DMS79 (cell line): ENCODE results near the gene MYO18A.
"Not testable (repeated sequence)": the region's sequence is repeated elsewhere in the genome, so short reads cannot be mapped to it uniquely, and the experiment has no call there.

Source experiments
- DNase-seq: peaks from one replicate; lab custom pipeline; 2025; lab: John Stamatoyannopoulos, UW

Gene MYO18A

DNA sequence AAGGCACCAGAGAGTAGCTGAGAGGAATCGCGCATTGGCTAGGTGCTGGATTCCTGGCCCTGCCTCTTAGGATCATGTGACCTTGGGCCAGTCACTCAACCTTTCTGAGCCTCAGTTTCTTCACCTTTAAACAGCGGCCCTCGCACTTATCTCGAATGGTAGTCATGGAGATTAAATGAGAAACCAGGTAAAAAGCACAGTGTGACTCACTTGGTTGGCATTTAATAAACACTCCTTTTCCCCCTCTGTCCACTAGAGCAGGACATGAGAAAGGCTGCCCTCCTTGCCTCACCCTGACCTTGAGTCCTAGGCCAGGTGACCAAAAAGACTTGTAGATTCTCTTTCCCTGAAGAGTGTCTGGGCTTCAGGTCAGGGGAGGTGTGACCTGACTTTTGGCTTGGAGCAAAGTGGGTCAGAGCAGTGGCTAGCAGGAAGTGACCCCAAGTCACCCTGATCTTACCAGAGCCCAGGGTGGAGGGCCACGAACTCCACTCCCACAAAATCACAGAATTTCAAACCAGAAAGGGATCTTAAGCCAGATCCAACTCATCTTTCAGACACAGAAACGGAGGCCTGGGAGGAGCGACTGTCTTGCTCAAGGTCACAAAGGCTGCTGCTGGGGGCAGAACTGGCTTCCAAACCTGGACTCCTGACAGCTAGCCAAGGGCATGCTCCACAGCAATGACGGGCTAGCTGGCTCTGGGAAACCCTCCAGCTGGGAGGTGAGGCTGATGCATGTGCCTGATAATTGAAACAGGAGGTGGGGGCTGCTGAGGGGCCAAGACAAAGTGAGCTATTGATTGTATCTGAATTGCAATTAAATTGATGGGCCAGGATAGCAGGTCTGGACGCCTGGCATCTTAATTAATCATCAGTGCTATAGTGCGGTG lies 72.0 kb downstream of the MYO18A start:
- no peak for DNase-seq

DNA sequence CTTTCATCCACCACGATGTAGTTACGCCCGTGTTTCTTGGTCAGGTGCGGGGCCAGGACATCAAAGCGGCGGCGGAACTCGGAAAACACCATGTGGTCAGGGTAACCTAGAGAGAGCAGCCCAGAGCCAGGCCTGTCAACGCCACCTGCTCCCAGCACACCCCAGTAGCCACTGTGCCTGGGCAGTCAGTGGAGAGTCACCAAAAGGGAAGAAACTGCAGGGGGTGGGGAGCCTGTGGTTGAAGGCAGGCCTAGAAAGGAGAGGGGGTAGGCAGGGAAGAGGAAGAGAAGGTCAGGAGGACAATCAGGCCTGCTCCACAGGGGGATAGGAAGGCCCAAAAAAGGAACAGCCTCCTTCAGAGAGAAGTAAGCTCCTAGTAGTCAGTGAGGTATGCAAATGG lies 73.1 kb downstream of the MYO18A start:
- no peak for DNase-seq

DNA sequence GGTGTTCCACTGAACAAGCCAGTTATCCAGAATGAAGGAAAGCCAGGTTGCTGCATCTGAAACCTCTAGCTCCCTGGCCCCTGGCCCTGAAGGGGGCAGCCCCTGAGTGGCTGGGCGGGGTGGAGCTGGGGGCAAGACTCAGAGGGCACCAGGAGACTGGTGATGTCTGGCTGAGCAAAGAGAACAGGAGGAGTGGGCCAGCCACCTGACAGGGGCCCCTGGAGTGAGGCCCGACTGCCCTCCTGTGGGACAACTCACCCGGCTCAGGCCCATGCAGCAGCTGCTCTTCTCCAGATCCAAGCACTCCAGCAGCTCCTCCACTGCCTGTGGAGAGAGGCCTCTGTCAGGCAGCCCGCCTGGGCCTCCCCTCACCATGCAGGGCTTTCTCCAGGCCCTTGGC lies 76.9 kb downstream of the MYO18A start:
- DNase-seq = no peak

DNA sequence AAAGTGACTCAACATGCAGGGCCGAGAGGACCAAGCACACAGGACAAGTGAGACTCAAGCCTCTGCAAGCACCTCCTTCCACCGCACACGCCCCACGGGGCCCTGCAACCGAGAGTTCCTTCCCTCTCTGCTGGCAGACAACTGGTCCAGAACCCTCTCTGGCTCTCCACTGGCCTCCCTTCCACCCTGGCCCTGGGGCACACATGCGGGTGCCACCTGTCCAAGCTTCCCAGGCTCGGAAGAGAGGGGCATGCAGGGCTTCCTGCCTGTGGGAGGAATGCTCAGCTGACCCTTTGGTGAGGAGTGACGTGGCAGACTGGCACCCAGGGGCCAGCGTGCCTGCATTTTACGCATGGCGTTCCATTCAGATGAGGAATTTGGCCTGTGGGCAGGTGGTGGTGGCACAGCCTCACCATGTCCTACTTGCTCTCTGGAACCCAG lies 77.4 kb downstream of the MYO18A start:
- DNase-seq = no peak

DNA sequence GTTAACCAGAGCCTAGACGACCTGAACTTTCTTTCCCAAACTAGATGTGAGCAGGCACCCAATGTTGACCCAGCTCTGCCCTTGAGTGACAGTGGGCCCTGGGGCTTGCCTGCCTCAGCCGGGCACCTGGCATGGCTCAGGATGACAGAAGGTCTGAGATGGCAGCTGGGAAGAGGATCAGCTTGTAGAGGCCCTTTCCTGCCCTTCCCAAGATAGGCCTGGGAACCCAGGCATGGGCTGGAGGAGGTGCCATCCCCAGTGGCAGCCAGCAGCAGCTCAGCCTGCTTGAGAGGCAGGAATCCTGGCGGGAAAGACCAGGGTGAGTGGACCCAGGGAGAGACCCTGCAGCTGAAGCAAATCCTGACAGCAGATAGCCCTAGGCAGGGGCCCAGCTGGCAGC lies 78.2 kb downstream of the MYO18A start:
- no peak for DNase-seq

DNA sequence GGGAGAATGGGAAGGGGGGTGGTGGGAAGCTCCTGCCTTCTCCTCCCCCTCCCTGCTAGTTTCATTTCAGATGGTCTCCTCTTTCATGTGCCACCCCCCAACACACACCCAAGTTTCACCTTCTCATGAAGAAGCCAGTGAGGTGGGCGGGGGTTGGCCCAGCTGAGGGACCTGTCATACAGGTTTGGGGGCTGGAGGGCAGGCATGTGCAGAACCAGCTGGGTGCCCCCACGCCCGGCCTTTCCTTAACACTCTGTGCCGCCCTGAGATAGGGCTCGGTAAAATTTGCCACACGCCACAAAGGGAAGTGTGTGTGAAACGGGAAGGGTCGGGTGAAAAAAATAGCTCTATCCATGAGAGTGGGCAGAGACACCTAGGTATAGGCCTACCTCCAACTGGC lies 79.9 kb downstream of the MYO18A start:
- no peak for DNase-seq

DNA sequence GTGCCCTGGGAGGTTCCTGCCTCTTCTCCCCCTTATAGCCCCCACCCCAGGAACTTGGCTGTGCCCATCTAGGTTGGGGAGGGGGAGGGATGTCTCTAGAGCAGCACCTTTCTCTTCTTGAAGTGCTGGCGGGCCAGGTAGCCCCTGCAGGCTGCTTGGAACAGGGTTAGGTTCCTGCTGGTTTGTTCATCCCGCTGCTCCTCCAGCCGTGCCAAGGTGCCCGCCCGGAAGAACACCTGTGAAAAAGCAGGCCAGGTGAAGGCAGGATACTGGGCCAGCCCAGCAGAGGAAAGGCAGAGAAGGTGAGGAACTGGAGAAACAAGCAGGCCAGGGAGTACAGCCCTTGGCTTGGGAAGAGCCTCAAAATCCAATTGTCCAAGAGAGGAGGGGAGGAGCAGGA lies 80.7 kb downstream of the MYO18A start:
- DNase-seq = no peak

DNA sequence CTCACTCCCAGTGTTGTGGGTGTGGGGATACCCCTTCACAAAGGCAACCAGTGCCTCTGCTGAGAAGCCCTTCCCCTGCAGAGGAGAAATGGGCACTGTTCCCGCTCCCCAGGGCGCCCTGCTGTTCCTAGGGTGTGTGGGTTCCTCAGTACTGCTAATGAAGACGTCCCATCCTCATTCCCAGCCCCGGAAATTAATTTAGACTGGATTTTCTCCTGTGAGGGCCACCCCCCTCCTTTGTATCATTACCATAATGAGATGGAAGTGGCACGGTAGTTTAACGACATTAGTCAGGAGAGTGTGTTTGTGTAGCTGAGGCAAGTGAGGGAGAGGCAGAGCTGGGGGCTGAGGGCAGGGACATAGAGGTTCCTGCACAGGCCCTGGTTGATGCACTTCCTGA lies 84.1 kb downstream of the MYO18A start:
- no peak for DNase-seq

DNA sequence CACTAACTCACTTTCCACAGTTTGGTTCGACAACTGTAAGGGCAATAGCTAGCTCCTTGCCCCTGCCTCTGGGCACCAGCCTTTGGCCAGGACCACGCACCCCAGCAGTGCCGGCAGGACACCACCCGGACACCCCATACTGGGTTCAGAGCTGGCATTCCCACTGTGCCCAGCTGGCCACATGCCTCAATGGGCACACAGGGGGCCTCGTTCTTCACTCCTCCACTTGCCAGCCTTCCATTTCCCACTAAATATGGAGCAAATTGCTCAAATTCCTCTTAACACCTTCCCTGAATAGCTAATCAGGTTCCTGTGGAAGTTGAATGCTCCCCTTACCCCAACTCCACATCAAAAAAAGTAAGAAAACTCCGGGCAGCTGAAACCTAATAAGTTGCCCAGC lies 84.8 kb downstream of the MYO18A start:
- DNase-seq = no peak

DNA sequence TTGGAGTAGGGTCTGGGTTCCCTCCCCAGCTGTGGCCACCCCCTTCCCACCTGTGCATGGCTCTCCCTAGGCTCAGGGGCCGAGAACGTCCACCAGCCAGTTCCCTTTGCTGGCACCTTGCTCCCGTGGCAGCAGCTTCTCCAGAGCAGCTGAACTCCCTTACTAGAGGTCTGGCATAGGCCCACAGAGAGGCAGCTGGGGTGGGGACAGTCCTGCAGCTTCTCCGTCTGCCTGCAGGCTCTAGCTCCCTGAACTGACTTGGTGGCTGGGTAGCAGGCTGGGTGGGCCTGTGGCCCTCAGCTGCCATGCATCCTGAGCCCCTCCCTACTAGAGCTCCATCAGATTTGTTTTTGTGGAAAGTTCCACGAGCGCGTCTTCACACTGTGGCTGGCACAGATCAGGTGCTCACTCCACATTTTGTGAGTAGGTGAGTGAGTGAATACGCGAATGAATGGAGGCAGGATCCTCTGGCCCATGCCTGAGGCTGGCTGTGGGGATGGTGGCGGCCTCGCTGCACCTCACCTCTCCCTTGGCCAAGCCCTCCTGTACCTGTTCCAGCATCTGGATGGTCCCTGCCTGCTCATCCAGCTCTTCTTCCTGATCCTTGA lies 86.0 kb downstream of the MYO18A start:
- no peak for DNase-seq

DNA sequence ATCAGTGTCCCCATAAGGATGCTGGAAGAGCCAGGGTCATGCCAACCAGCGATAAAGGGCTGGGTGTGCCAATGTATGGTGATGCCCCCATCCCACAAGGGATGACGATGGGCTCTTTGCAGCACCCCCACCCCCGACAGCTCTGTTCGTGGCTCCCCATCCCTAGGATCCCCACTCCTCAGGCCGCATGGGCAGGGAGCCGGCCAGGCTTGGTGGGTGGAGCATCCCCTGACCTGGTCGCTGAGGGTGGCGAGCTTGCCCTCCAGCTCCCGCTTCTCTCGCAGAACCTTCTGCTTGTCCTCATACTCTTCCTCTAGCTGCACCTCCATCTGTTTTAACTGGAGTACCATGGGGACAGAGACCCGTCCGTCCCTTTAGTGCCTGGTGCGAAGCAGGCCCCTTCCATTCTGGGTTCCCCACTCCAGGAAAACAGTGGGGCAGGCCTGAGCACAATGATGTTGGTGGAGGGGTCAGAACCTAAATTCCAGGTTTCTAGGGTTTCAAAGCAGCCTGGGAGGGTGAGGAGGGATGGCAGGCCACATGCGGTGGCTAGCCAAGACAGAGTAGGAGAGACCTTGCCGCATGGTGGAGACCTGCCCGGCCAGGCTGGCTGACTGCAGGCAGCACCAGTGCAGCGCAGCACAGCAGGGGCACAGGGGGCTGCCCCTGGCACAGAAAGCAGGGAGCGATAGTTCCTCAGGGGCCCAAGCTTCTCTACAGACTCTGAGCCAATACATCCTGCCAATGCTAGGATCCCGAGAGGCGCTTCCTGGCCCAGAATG lies 86.9 kb downstream of the MYO18A start:
- no peak for DNase-seq

DNA sequence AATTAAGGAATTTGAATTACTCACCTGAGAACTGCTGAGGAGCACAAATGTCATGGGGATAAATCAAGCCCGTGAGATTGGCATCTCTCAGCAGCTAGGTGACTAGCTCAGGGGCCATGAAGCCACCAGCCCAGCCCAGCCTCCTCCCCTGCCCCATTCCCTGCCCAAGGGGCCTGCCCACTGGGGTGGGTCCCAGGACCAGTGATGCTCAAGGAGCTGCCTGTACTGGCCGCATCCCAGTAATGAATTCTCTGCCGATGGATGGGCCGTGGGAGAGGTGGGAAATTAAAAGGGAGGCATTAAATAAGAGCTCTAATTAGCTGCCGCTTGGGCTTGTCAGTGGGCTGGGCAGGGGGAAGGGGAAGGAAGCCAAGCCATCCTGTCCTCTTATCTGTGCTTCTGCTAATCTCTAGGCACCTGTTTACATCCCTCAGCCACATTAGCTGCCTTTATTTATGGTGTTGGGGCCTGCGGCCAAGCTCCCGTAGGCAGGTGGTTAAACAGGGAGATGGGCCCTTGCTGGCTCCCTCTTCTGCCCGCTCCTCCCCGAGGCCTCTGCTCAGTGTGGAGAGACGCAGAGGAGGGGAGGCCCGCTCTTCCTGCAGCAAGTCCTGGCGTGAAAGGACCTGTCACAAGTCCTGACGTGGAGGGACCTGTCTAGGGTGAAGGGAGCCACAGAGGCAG lies 88.5 kb downstream of the MYO18A start:
- DNase-seq = no peak

DNA sequence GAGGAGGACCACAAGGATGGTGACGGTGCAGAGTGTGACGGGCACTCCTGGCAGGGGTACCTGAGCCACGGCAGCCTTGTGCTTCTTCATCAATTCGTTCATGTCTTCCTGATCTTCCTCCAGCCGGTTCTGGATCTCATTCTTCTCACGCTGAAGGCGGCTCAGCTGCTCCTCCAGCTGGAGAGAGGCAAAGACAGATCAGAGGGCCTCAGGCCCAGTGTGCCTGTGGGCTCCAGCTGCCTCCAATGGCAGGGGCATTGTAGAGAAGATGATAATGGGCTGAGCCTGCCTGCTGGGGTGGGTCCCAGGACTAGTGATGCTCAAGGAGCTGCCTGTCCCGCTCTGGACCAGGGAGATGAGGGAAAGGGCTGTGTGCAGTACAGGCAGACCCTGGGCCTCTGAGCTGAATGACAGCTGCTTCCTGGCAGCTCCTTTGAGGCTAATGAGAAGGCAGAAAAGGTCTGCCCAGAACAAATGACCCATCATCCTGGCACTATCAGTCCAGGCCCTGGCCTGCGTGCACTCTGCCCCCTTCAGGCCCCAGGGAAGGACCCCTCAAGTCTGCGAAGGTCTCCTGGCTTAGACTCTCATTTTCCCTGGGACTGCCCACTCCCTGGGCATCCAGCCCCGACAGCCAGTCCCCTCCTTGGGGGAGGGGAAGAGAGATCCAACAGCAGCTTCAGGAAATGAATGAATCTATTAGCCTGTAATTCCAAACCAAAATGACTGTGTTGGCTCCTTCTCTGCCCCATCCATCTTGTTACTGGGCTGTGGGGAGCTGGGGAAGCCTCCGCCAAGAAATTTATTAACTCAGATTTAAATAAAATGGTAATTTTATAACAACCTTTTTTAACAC lies 89.2 kb downstream of the MYO18A start:
- DNase-seq = no peak

DNA sequence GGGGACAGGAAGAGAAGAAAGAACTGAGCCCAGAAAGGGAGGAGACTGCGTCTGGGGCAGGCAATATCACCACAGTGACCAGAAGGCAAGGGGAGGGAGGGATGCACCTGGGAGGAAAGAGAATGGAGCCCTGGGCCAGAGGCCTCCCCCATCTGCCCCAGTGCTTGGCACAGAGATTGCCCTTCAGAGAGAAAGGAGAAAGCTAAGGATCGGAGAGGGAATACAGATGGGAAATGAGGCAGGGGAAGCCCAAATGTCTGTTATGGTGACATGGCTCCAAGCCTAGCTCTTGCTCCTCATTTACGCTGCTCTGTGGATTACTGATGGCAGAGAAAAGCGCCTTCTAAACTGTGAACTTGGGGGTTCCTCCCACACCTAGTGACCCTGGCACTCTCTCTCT lies 90.1 kb downstream of the MYO18A start:
- no peak for DNase-seq

DNA sequence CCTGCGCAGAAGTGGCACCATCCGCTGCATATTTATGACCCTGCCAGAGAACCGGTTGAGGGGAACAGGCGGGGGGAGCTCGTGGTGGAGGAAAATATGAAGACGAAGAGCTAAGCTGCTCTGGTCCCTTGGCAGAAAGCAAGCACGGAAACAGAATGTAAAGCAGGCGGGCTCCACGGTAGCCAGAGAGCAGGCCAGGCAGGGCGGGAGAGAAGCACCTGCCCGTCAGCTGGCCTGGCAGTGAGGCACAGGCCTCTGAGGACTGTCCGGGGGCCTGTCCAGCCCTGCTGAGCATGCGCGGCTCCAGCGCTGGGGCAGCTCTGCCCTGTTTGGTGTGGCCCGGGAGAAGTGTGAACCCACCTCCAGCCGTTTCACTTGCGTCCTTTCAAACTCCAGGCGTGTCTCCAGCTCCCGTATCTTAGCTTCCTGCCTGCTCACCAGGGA lies 90.6 kb downstream of the MYO18A start:
- DNase-seq = no peak

DNA sequence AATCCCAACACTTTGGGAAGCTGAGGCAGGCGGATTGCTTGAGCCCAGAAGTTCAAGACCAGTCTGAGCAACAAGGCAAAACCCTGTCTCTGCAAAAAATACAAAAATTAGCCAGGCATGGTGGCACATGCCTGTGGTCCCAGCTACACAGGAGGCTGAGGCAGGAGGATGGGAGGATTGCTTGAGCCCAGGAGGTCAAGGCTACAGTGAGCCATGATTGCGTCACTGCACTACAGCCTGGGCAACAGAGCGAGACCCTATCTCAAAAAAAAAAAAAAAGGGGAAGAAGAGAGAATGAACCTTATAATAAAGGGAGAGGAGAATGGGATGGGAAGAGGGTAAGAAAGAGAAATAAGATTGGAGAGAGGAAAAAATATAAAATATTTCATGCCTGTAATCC lies 91.4 kb downstream of the MYO18A start:
- DNase-seq = not testable (repeated sequence)

DNA sequence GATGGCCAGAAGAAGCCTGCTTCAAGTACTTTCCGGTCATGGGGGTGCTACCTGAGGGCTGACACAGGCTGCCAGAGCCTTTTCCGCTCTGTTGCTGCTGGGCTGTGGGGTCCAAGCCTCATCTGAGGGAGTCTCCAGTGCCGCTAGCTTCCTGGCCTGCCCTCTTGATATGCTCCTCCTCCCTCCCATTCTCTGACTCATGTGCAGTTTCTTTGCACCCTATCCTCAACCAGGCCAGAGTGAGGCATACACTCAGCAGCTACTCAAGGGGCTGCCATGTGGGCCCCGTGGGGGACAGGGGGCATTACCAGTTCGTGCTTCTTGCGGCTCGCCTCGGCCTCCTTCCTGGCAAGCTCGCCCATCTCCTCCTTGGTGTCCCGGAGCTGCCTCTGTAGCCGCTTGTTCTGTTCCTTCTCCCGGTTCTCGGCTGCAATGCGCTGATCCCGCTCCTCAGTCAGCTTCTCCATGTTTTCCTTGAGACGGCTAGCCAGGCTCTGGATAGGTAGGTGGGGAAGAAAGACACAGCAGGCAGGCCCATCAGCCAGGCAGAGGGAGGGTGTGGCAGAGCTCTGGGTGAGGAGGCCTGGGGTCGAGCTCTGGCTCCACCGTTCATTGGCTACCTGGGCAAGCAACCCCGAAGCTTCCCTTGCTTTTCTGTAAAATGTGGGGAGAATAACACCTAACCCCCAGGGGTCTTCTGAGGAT lies 93.4 kb downstream of the MYO18A start:
- no peak for DNase-seq

DNA sequence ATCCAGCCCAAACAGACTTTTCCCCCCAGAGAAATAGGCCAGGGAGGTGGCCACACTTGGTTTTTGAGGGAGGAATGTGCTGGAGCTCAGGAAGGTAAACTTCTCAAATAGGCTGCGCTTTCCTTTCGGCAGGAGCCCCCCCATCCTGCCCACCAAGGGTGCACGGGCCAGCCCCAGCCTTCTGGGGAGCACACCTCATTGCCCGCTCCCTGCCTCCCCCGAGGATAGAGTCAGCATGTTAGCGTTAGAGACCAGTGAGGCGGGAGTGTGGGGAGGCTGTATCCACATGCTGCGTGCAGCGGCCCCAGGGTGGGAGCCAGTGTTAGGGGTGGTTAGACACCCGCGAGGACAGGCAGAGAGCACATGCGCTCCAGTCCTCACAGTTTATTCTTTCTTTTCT lies 95.0 kb downstream of the MYO18A start:
- DNase-seq = no peak

DNA sequence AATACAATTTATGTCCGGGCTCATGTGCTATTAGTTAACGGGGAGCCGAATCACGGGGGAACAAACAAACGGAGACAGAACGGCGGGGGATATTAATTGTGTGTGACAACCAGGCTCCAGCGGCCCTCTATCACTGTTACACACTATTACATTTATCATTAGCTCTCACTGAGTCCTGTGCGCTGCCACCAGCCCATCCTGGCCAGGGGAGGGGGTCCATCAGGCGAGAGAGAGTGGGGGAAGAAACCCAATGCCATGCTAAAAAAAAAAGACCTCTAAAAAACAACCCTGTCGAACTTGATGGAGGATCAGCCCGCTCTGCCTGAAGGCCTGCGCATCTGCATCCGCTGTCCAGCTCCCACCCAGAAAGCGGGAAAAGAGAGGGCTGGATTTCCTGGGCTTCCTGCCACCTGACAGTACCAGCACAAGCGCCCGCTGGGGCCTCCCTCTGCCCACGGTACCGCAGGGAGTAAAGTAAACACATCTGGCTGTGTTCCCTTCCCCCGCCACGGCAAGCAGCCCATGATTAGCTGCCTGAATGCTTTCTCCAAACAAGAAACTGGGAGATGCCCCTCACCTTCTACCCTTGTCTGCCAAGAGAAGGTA lies 95.6 kb downstream of the MYO18A start:
- DNase-seq = peak; percentile 58

DNA sequence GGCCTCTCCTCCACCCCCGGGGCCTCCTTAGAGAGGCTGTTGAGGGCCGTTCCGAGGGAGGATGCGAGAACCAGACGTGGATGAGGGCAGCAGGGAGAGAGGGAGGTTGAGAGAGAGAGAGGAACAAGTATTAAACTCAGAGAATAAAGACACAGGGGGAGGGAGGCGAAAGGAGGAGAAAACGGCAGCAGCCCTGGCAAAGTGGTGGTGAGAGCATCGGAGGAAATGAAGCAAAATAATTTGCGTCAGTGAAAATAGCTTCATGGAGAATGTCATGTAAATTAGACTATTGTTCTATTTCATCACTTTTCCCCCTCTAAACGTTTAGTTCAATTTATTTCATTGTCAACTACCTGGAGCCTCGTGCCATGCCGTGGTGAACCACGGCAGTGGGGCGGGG lies 99.2 kb downstream of the MYO18A start:
- no peak for DNase-seq
